HCT116 (cell line): ENCODE results near the gene GRIPAP1. TPM values are rescaled to one million over a fixed set of nuclear protein-coding genes. Genes with fewer than 3 reads are reported as not detected.
A peak's percentile ranks its signal among the peaks of the same experiment; 100 is the strongest.

Source experiments
- ATAC-seq: fragments of 200-7000 bp; cut with Tn5 transposase; 2 replicates; pipeline ENCODE4 v1.9.1; 2020; ENCODE audit warnings: mild to moderate bottlenecking, moderate library complexity
- Bru-seq: library from RNA; stranded (reverse); fragments of 400-500 nt; gene quantifications from one replicate; lab custom pipeline; 2021; lab: Mats Ljungman, UMichigan
- BruChase-seq, 2 experiments: library from RNA; stranded (reverse); fragments of 400-500 nt; gene quantifications; one replicate each; lab custom pipeline; 2021; lab: Mats Ljungman, UMichigan
- BruUV-seq: library from RNA; stranded (reverse); fragments of 400-500 nt; replicated peaks from 2 replicates; lab custom pipeline; 2021; lab: Mats Ljungman, UMichigan
- CTCF ChIA-PET: fragments of 300-600 bp; sonication (Branson Sonifier 250); formaldehyde crosslinking; loops from one replicate; lab custom pipeline; 2021; ENCODE audit warnings: antibody characterized with exemption; lab: Charles Lee
- POLR2A ChIA-PET: fragments of 300-600, 350-600 bp; sonication (Branson Sonifier 250); formaldehyde crosslinking; loops from one replicate; lab custom pipeline; 2021; ENCODE audit warnings: antibody characterized with exemption; lab: Charles Lee
- RAD21 ChIA-PET, 2 experiments: fragments of 300-600 bp; sonication (Branson Sonifier 250); formaldehyde crosslinking; loops; one replicate each; lab custom pipeline; 2023; ENCODE audit warnings: low total read pairs in 2 of 2; ENCODE audit not compliant: uncharacterized antibody in 2 of 2, unreplicated experiment in 2 of 2, low non-redundant PET in 1 of 2; lab: Charles Lee
- DNase-seq: peaks from one replicate; pipeline ENCODE4 v3.0.0-alpha.2; 2010; ENCODE audit warnings: low read depth, low spot score
- H2AFZ ChIP-seq: fragments of 200-600 bp; shearing (Covaris generic), sonication (generic); 2 replicates; pipeline ENCODE4 v1.6.1; 2017; ENCODE audit warnings: low read depth, mixed run types, mixed read lengths, antibody characterized with exemption, low read length; ENCODE audit not compliant: poor library complexity, severe bottlenecking
- H3K27ac ChIP-seq: 2 replicates; pipeline ENCODE4 v1.5.1; 2012; ENCODE audit warnings: low read depth, low read length
- H3K27me3 ChIP-seq: fragments of 200-600 bp; sonication (generic); 2 replicates; pipeline ENCODE4 v1.6.1; 2016; ENCODE audit warnings: mixed run types, low read length, mixed read lengths; ENCODE audit not compliant: insufficient read depth
- H3K36me3 ChIP-seq, 2 experiments: fragments of 200-500 bp in 1 of 2; fragments of 200-600 bp in 1 of 2; sonication (Bioruptor generic) in 1 of 2; sonication (generic) in 1 of 2; 2 replicates each; pipeline versions ENCODE4 v1.5.1 to v1.6.1; 2014 to 2016; ENCODE audit warnings: low read length in 2 of 2, inconsistent platforms in 1 of 2, mixed read lengths in 1 of 2, mixed run types in 1 of 2; ENCODE audit not compliant: insufficient read depth in 2 of 2, control insufficient read depth in 1 of 2
- H3K4me1 ChIP-seq, 2 experiments: fragments of 200-600 bp in 1 of 2; sonication (generic) in 1 of 2; 2 replicates each; pipeline versions ENCODE4 v1.5.1 to v1.6.1; 2012 to 2017; ENCODE audit warnings: low read length in 2 of 2, inconsistent platforms in 1 of 2, mild to moderate bottlenecking in 1 of 2, mixed read lengths in 1 of 2, mixed run types in 1 of 2, moderate library complexity in 1 of 2; ENCODE audit not compliant: insufficient read depth in 2 of 2, control insufficient read depth in 1 of 2
- H3K4me2 ChIP-seq: fragments of 200-600 bp; sonication (generic); 2 replicates; pipeline ENCODE4 v1.6.1; 2017; ENCODE audit warnings: mixed run types, low read length, mixed read lengths
- H3K4me3 ChIP-seq, 2 experiments: fragments of 200-600 bp in 1 of 2; sonication (generic) in 1 of 2; replicated peaks in 1 of 2; 2 replicates each; pipeline ENCODE4 v1.5.1; 2011 to 2016; ENCODE audit warnings: low read length in 2 of 2, control low read depth in 1 of 2, low read depth in 1 of 2, mild to moderate bottlenecking in 1 of 2, mixed read lengths in 1 of 2, mixed run types in 1 of 2
- H3K79me2 ChIP-seq: fragments of 200-600 bp; sonication (generic); 2 replicates; pipeline ENCODE4 v1.6.1; 2017; ENCODE audit warnings: mild to moderate bottlenecking, mixed run types, low read length, moderate library complexity, mixed read lengths; ENCODE audit not compliant: insufficient read depth
- H3K9ac ChIP-seq: fragments of 200-600 bp; sonication (generic); 2 replicates; pipeline ENCODE4 v1.6.1; 2016; ENCODE audit warnings: low read length, mixed read lengths
- H3K9me2 ChIP-seq: fragments of 200-600 bp; sonication (generic), shearing (Covaris generic); 2 replicates; pipeline ENCODE4 v1.6.1; 2017; ENCODE audit warnings: mixed run types, mild to moderate bottlenecking, moderate library complexity; ENCODE audit not compliant: insufficient read depth
- H3K9me3 ChIP-seq, 2 experiments: fragments of 200-500 bp in 1 of 2; fragments of 200-600 bp in 1 of 2; sonication (Bioruptor generic) in 1 of 2; sonication (generic) in 1 of 2; 2 replicates each; pipeline ENCODE4 v1.6.1; 2014 to 2017; ENCODE audit warnings: low read length in 2 of 2, mixed read lengths in 2 of 2, inconsistent platforms in 1 of 2, low read depth in 1 of 2, mild to moderate bottlenecking in 1 of 2, mixed run types in 1 of 2, moderate library complexity in 1 of 2; ENCODE audit not compliant: control insufficient read depth in 1 of 2, insufficient read depth in 1 of 2
- H4K20me1 ChIP-seq: fragments of 200-600 bp; sonication (generic), shearing (Covaris generic); 2 replicates; pipeline ENCODE4 v1.6.1; 2017; ENCODE audit warnings: mixed run types, mild to moderate bottlenecking, moderate library complexity; ENCODE audit not compliant: insufficient read depth
- CEBPB ChIP-seq: IDR thresholded peaks from 2 replicates; pipeline ENCODE4 v1.6.1; 2012; ENCODE audit warnings: low read depth
- ELF1 ChIP-seq: IDR thresholded peaks from 2 replicates; pipeline ENCODE4 v1.6.1; 2012; ENCODE audit warnings: low read depth, borderline replicate concordance
- EZH2 ChIP-seq: fragments of 200-600 bp; sonication (generic); IDR thresholded peaks from 2 replicates; pipeline ENCODE4 v1.6.1; 2017; ENCODE audit warnings: antibody characterized with exemption, mixed run types
- FOSL1 ChIP-seq: IDR thresholded peaks from 2 replicates; pipeline ENCODE4 v1.6.1; 2012; ENCODE audit warnings: low read depth
- JUND ChIP-seq: IDR thresholded peaks from 2 replicates; pipeline ENCODE4 v1.6.1; 2012
- POLR2AphosphoS5 ChIP-seq: IDR thresholded peaks from 2 replicates; pipeline ENCODE4 v1.6.1; 2011; ENCODE audit warnings: mild to moderate bottlenecking, low read depth, low read length, moderate library complexity
- SP1 ChIP-seq: IDR thresholded peaks from 2 replicates; pipeline ENCODE4 v1.6.1; 2012; ENCODE audit warnings: low read depth
- TCF7L2 ChIP-seq: IDR thresholded peaks from 2 replicates; pipeline ENCODE4 v1.7.0; 2011; ENCODE audit warnings: borderline replicate concordance, inconsistent platforms; ENCODE audit not compliant: insufficient read depth, insufficient read length; ENCODE audit errors: extremely low read depth
- YY1 ChIP-seq: IDR thresholded peaks from 2 replicates; pipeline ENCODE4 v1.6.1; 2011; ENCODE audit warnings: low read length, low read depth, moderate library complexity, mild to moderate bottlenecking; ENCODE audit not compliant: insufficient replicate concordance; ENCODE audit errors: extremely low read depth
- ZFX ChIP-seq: fragments of 450-650 bp; IDR thresholded peaks from 2 replicates; pipeline ENCODE4 v1.6.1; 2017
- intact Hi-C: fragments of 100-400 bp; cut with micrococcal nuclease; formaldehyde crosslinking; loops from 2 replicates; pipeline ENCODE4 v1.10.0; 2022
- long read RNA-seq: library from polyadenylated mRNA; unstranded; transcript quantifications from one replicate; pipeline ENCODE4 v2.0.0, GENCODE V29; 2021; ENCODE audit not compliant: unreplicated experiment
- polyA plus RNA-seq: library from polyadenylated mRNA; unstranded; fragments of >200 nt; gene quantifications from 2 replicates; pipeline ENCODE4 v1.2.1, GENCODE V29; 2012; ENCODE audit warnings: missing spikeins
- total RNA-seq: library from RNA; stranded (reverse); gene quantifications from one replicate; pipeline ENCODE4 v1.2.1, GENCODE V29; 2021; ENCODE audit not compliant: unreplicated experiment
- TF ChIP-seq, protein P1 (sequence below): IDR thresholded peaks from 2 replicates; pipeline ENCODE4 v1.6.1; 2012
- TF ChIP-seq, protein P2 (sequence below): IDR thresholded peaks from 2 replicates; pipeline ENCODE4 v1.6.1; 2012; ENCODE audit warnings: low read depth
- TF ChIP-seq, protein P3 (sequence below): IDR thresholded peaks from 2 replicates; pipeline ENCODE4 v1.6.1; 2012

The GRIPAP1 gene, protein sequence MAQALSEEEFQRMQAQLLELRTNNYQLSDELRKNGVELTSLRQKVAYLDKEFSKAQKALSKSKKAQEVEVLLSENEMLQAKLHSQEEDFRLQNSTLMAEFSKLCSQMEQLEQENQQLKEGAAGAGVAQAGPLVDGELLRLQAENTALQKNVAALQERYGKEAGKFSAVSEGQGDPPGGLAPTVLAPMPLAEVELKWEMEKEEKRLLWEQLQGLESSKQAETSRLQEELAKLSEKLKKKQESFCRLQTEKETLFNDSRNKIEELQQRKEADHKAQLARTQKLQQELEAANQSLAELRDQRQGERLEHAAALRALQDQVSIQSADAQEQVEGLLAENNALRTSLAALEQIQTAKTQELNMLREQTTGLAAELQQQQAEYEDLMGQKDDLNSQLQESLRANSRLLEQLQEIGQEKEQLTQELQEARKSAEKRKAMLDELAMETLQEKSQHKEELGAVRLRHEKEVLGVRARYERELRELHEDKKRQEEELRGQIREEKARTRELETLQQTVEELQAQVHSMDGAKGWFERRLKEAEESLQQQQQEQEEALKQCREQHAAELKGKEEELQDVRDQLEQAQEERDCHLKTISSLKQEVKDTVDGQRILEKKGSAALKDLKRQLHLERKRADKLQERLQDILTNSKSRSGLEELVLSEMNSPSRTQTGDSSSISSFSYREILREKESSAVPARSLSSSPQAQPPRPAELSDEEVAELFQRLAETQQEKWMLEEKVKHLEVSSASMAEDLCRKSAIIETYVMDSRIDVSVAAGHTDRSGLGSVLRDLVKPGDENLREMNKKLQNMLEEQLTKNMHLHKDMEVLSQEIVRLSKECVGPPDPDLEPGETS
- total RNA-seq (39.4 TPM), Bru-seq, nascent RNA (percentile 76 among the genes with signal in this experiment), BruChase-seq, experiment 1, labeled RNA remaining after a 6-hour chase (percentile 89 among the genes with signal in this experiment), BruChase-seq, experiment 2, labeled RNA remaining after a 2-hour chase (percentile 86 among the genes with signal in this experiment)
- 35.3 and 36.6 TPM in 2 replicates for polyA plus RNA-seq
- long read RNA-seq, transcript GRIPAP1-201 (26 exons, 3,031 nt), result major isoform, 45 of 91 reads
- long read RNA-seq, partial matches to known transcripts, result 14 of 91 reads
- long read RNA-seq, other reads (novel, unspliced or antisense), result 32 of 91 reads

DNA sequence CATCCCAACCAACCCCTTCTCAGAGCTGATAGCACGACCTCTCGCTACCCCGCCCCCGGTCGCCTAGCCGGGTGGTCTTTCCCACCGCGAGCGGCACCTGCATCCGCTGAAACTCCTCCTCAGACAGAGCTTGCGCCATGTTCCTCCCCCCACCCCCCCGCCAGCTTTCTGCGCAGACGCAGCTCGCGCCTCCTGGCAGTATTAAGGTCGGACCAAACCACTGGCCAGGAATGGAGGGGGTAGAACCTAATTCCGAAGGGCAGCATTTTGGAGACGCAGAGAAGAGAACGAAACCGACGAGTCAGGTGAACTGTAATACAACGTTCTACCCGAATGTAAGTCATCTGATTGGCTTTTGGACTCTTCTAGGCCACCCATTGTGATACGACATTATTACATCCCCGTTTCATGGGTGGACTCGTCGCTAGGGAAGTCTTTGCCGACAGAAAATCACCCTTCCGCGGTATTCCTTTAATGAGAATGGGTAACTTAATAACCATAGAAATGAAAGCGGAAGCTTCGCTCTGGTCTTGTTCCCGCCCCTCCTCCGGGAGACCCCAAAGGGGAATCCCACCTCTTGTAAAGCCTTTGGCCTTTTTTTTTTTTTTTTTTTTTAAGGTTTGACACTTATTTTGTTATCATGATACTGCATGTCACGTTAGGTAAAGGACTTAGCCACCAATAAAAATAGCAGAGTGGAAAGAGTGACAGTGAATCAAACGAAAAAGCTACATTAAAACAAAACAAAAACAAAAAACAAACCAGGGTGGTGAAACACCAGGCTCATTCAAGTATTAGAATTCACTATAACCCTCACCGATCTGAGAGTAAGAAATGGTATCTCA is at the start of gene GRIPAP1:
TSS of gene GRIPAP1 (minus strand) at position 174 of the 845 bp plus-strand sequence. CDS start at position 139, 35 bp downstream.
- Histone ChIP-seq H2AFZ (peak within 1 kb of the TSS; percentile 78), H3K27me3 (no peaks in the 10 kb centered on the region), H3K4me3 (peak within 1 kb of the TSS; percentile 78 to 86), H3K9me3 (no peaks in the 10 kb centered on the region), H3K9me2 (no peaks in the 10 kb centered on the region), H3K36me3 (no peaks in the 10 kb centered on the region), H4K20me1 (no peaks in the 10 kb centered on the region), H3K9ac (peak within 1 kb of the TSS; percentile 69), H3K4me2 (peak within 1 kb of the TSS; percentile 78), H3K27ac (peak within 1 kb of the TSS; percentile 81), H3K79me2 (peaks cover 5% of the 10 kb centered on the region; the same call in 1 of the 2 replicates), H3K4me1 (peaks cover 0 to 10% of the 10 kb centered on the region in 2 experiments; a peak in 1 of 4 replicates)
- RAD21 ChIA-PET, result no interaction called here
- ATAC-seq, result peak; percentile 83
- peak; percentile 49 for TF ChIP-seq TCF7L2
- no peak for TF ChIP-seq FOSL1
- TF ChIP-seq ZFX, result no peak
- TF ChIP-seq, protein P1, sequence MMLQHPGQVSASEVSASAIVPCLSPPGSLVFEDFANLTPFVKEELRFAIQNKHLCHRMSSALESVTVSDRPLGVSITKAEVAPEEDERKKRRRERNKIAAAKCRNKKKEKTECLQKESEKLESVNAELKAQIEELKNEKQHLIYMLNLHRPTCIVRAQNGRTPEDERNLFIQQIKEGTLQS, result no peak
- TF ChIP-seq, protein P2, sequence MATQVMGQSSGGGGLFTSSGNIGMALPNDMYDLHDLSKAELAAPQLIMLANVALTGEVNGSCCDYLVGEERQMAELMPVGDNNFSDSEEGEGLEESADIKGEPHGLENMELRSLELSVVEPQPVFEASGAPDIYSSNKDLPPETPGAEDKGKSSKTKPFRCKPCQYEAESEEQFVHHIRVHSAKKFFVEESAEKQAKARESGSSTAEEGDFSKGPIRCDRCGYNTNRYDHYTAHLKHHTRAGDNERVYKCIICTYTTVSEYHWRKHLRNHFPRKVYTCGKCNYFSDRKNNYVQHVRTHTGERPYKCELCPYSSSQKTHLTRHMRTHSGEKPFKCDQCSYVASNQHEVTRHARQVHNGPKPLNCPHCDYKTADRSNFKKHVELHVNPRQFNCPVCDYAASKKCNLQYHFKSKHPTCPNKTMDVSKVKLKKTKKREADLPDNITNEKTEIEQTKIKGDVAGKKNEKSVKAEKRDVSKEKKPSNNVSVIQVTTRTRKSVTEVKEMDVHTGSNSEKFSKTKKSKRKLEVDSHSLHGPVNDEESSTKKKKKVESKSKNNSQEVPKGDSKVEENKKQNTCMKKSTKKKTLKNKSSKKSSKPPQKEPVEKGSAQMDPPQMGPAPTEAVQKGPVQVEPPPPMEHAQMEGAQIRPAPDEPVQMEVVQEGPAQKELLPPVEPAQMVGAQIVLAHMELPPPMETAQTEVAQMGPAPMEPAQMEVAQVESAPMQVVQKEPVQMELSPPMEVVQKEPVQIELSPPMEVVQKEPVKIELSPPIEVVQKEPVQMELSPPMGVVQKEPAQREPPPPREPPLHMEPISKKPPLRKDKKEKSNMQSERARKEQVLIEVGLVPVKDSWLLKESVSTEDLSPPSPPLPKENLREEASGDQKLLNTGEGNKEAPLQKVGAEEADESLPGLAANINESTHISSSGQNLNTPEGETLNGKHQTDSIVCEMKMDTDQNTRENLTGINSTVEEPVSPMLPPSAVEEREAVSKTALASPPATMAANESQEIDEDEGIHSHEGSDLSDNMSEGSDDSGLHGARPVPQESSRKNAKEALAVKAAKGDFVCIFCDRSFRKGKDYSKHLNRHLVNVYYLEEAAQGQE, result no peak
- TF ChIP-seq ELF1, result 0 out of 2 replicates have a peak, but pooled peaks have one; percentile 22
- TF ChIP-seq, protein P3, sequence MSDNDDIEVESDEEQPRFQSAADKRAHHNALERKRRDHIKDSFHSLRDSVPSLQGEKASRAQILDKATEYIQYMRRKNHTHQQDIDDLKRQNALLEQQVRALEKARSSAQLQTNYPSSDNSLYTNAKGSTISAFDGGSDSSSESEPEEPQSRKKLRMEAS, result 0 out of 2 replicates have a peak, but pooled peaks have one; percentile 17
- peak; percentile 89 for TF ChIP-seq YY1
- TF ChIP-seq CEBPB, result peak; percentile 19; the same call in 1 of the 2 replicates
- TF ChIP-seq SP1, result peak; percentile 81
- peak; percentile 72 for TF ChIP-seq POLR2AphosphoS5
- peak; percentile 49 for TF ChIP-seq JUND
- TF ChIP-seq EZH2, result no peak
- POLR2A ChIA-PET, result interaction anchor here (0.6 to 1.0 kb wide), 5 partner anchors 33 to 201 kb away, joined by 3 to 4 read pairs (median 3); partner anchors contain the start of gene HDAC6
- BruUV-seq, result TSS peak; percentile 83
- DNase-seq, result peak; percentile 83
- CTCF ChIA-PET, result no interaction called here
- intact Hi-C loops, result loop anchor here (5.0 kb wide), 1 partner anchor 40 kb away; the partner anchor contains the start of gene TFE3
